ENCODE measurements around the gene PRICKLE4.
"Not testable (repeated sequence)": the region's sequence is repeated elsewhere in the genome, so short reads cannot be mapped to it uniquely, and the experiment has no call there.

PRICKLE4 gene

DNA sequence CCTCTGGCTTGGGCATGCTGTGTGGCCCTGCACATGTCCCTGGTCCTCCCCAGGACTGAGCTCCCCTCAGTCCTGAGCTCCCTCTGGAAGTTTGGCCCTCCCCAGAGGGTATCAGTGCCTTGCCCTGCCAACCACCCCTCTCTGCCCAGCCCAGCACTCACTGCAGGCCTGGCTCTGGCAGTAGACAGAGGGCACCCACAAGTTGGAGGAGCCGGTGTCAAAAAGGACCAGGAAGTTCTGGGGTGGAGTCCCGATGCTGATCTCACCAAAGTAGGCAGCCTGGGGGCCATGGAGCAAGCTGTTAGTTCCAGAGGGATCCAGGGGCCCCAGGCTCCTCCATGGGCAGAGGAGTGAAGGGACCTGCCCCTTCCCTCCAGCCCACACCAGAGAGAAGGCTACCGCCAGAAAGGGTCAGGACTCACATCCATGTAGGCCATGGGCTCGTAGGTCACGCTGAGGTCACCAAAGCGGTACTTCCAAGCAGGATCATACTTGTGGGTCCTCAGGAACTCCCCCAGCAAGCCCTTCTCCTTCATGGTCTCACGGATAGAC is 36.3 kb upstream of the PRICKLE4 start:
- DNase-seq (ENCODE audit: low read depth in 2 of 3, low spot score in 1 of 3) = no peak

DNA sequence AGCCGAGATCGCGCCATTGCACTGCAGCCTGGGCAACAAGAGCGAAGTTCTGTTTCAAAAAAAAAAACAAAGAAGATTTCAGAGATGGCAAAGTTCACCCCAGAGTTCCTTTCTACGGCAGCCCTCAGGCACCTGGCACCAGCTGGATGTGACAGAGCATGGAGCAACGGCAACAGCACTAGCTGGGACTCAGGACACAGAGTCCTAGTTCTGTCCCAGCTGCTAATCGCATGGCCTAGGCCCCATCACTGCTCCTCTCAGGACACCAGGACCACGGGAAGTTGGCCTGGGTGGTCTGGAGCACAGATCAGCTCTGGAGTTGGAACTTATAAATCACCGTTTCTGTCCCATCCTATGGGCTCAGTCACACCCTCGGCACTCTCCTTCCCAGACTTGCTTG is 34.5 kb upstream of the PRICKLE4 start:
- no peak for DNase-seq (ENCODE audit: low read depth in 2 of 3, low spot score in 1 of 3)

GRCh38 chr6:41747256-41748101 is 33.1 kb upstream of the PRICKLE4 start, which contains the start of gene PGC:
PGC (minus strand) TSS chr6:41747397; CDS start chr6:41747334, 63 bp downstream.
- no peak for DNase-seq (ENCODE audit: low read depth in 2 of 3, low spot score in 1 of 3)

- DNase-seq (ENCODE audit: low read depth in 2 of 3, low spot score in 1 of 3) = no peak
Measured at GRCh38 chr6:41748102-41748477, 32.5 kb upstream of the PRICKLE4 start.

GRCh38 chr6:41748542-41748941 is 32.0 kb upstream of the PRICKLE4 start:
- DNase-seq (ENCODE audit: low read depth in 2 of 3, low spot score in 1 of 3) = no peak

DNA sequence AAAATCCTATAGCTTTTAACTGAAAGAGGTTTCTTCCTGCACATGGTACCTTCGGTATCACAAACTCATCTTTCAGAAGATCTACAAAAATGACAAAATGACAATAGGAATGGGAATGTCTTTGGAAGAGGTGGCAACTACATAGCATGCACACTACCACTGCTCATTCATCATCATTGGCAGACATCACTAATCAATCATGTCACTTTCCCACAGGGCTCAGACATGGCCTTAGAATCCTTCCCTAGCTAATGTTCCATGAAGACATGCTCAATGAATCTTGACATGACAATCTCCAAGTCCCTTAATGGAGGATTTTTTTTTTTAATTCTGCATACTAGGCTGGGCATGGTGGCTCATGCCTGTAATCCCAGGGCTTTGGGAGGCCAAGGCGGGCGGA is 30.2 kb upstream of the PRICKLE4 start:
- DNase-seq (ENCODE audit: low read depth in 2 of 3, low spot score in 1 of 3) = no peak

- DNase-seq (ENCODE audit: low read depth in 2 of 3, low spot score in 1 of 3) = no peak
Measured at GRCh38 chr6:41755895-41756294, 24.7 kb upstream of the PRICKLE4 start.

- DNase-seq (ENCODE audit: low read depth in 2 of 3, low spot score in 1 of 3) = no peak
Measured at GRCh38 chr6:41756354-41756753, 24.2 kb upstream of the PRICKLE4 start.

DNA sequence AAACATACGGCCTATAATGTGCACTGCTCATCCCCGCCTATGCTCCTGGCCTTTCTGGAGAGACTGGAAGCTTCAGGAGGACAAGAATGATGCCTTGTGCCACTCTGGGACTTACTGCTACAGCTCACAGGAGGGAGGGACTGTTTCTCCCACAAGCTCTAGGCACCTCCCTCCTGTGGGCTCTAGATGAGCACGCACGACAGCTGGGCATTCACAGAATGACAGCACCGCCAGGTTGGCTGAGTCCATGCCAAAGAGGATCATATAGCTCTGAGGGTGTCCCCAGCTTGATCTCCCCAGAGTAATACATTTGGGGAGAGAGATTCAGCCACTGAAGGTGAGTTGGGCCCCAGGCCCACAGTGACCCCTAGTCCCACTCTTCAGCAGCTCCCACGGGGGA is 23.3 kb upstream of the PRICKLE4 start:
- no peak for DNase-seq (ENCODE audit: low read depth in 2 of 3, low spot score in 1 of 3)

- DNase-seq (ENCODE audit: low read depth in 2 of 3, low spot score in 1 of 3) = no peak
Measured at GRCh38 chr6:41757931-41758640, 22.5 kb upstream of the PRICKLE4 start.

- no peak for DNase-seq (ENCODE audit: low read depth in 2 of 3, low spot score in 1 of 3)
Measured at GRCh38 chr6:41758641-41759035, 21.9 kb upstream of the PRICKLE4 start.

GRCh38 chr6:41759106-41759904 is 21.3 kb upstream of the PRICKLE4 start:
- DNase-seq (ENCODE audit: low read depth in 2 of 3, low spot score in 1 of 3) = no peak

DNA sequence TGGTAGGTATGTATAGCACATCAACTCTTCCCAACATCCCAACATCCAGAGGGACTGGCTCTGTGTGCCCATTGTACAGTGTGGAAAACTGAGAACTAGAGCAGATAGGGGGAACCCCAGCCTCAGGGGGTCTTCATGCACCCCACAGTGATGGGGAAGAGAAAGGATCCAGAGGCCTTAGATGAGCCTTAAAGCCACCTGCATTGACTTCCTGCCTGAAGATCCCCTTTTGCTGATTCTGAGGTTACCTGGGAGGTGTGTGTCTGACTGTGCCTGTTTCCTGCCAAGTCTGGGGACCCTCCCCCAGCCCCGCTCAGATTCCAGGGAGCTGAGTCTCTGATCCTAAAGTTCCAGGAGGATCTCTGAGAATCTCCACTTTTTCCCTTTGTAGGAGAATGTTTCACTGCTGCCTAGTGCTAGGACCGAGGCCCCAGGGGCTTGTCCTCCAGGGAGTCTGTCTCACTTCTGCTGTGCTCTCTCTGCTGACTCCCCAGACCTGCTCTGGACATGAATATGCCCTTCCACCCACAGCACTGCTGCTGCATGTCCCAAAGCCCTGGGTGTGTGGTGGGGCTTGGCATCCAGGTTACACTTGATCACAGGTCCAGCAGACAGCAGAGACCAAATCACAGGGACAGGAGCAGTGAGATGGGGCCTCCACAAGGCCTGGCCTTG is 20.5 kb upstream of the PRICKLE4 start:
- DNase-seq (ENCODE audit: low read depth in 2 of 3, low spot score in 1 of 3) = no peak

- DNase-seq (ENCODE audit: low read depth in 2 of 3, low spot score in 1 of 3) = no peak
Measured at GRCh38 chr6:41763470-41763869, 17.1 kb upstream of the PRICKLE4 start.

- not testable (repeated sequence) for DNase-seq (ENCODE audit: low read depth in 2 of 3, low spot score in 1 of 3)
Measured at GRCh38 chr6:41766043-41766664, 14.4 kb upstream of the PRICKLE4 start.

GRCh38 chr6:41767112-41767833 is 13.3 kb upstream of the PRICKLE4 start:
- no peak for DNase-seq (ENCODE audit: low read depth in 2 of 3, low spot score in 1 of 3)

- DNase-seq (ENCODE audit: low read depth in 2 of 3, low spot score in 1 of 3) = no peak
Measured at GRCh38 chr6:41768545-41769308, 11.9 kb upstream of the PRICKLE4 start.

DNA sequence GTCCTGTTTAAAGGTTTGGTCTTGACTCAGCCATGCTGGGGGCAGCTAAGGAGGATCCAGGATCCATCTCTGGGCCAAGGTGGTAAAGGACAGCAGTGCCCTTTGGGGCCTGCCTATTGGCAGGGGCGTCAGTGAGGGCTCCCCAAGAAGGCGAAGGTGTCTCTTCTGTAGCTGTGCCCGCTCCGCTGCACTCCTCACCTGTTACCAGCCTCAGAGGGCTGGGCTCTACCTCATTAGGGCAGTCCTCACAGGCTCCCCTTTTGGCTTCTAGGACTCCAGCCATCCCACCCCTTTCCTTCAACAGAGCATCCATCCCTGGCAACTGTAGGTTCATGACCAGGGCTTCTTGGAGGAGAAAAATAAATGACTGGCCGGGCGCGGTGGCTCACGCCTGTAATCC is 11.2 kb upstream of the PRICKLE4 start:
- no peak for DNase-seq (ENCODE audit: low read depth in 2 of 3, low spot score in 1 of 3)
